GM12878 (cell line): Measurements from ENCODE around the gene NIN. TPM values are rescaled to one million over a fixed set of nuclear protein-coding genes. Genes with fewer than 3 reads are reported as not detected.
"Not testable (repeated sequence)": the region's sequence is repeated elsewhere in the genome, so short reads cannot be mapped to it uniquely, and the experiment has no call there.

Experiments used
- ATAC-seq: fragments of 200-7000 bp; cut with Tn5 transposase; 3 replicates; pipeline ENCODE4 v1.9.1; 2020; ENCODE audit warnings: mild to moderate bottlenecking, moderate library complexity
- BruUV-seq: library from RNA; stranded (reverse); fragments of 400-500 nt; replicated peaks from 2 replicates; lab custom pipeline; 2021; lab: Mats Ljungman, UMichigan
- CTCF ChIA-PET: fragments of 300-600 bp; sonication (Branson Sonifier 250); formaldehyde crosslinking; extraction: SDS; loops from one replicate; lab custom pipeline; 2021; ENCODE audit warnings: inconsistent platforms; lab: Yijun Ruan, JAX
- POLR2A ChIA-PET: fragments of 350-600 bp; formaldehyde crosslinking; extraction: SDS; loops from one replicate; lab custom pipeline; 2021; ENCODE audit warnings: inconsistent platforms; lab: Charles Lee
- RAD21 ChIA-PET: fragments of 300-600 bp; sonication (Branson Sonifier 250); formaldehyde crosslinking; loops from one replicate; lab custom pipeline; 2023; ENCODE audit warnings: antibody characterized with exemption; ENCODE audit not compliant: unreplicated experiment; lab: Charles Lee
- SMC1A ChIA-PET: fragments of 300-600 bp; sonication (Branson Sonifier 250); formaldehyde crosslinking; loops from one replicate; lab custom pipeline; 2023; ENCODE audit not compliant: unreplicated experiment, uncharacterized antibody; lab: Charles Lee
- DNase-seq: peaks from one replicate; pipeline ENCODE4 v3.0.0-alpha.2; 2011; ENCODE audit warnings: low read depth, low spot score
- FAIRE-seq: peaks from 3 replicates; lab custom pipeline; 2011; peaks lifted over from hg19 to GRCh38; lab: Jason Lieb, UNC
- H2AFZ ChIP-seq: 2 replicates; pipeline ENCODE4 v1.6.0; 2011; ENCODE audit warnings: low read depth, low read length, control low read depth; ENCODE audit not compliant: control insufficient read depth
- H3K27ac ChIP-seq: 2 replicates; pipeline ENCODE4 v1.5.1; 2011; ENCODE audit warnings: control low read depth; ENCODE audit not compliant: control insufficient read depth, insufficient read depth
- H3K27me3 ChIP-seq, 2 experiments: replicated peaks in 1 of 2; 2 replicates each; pipeline versions ENCODE4 v1.6.0 to v1.6.1; 2011; ENCODE audit warnings: low read length in 1 of 2; ENCODE audit not compliant: control insufficient read depth in 2 of 2, insufficient read depth in 2 of 2
- H3K36me3 ChIP-seq, 2 experiments: 2 replicates each; pipeline ENCODE4 v1.5.1; 2011; ENCODE audit warnings: low read length in 1 of 2; ENCODE audit not compliant: control insufficient read depth in 2 of 2, insufficient read depth in 2 of 2
- H3K4me1 ChIP-seq: 2 replicates; pipeline ENCODE4 v1.6.1; 2011; ENCODE audit warnings: mild to moderate bottlenecking, low read length, moderate library complexity, mixed read lengths; ENCODE audit not compliant: control insufficient read depth, insufficient read depth
- H3K4me2 ChIP-seq: 2 replicates; pipeline ENCODE4 v1.6.0; 2011; ENCODE audit warnings: control low read depth; ENCODE audit not compliant: control insufficient read depth, insufficient read depth
- H3K4me3 ChIP-seq: fragments of 200-600 bp; sonication (generic); 2 replicates; pipeline ENCODE4 v1.5.1; 2016
- H3K79me2 ChIP-seq: 2 replicates; pipeline ENCODE4 v1.6.0; 2011; ENCODE audit warnings: low read length; ENCODE audit not compliant: control insufficient read depth, insufficient read depth
- H3K9ac ChIP-seq: 2 replicates; pipeline ENCODE4 v1.8.0; 2011; ENCODE audit warnings: low read length, control low read depth, mixed read lengths; ENCODE audit not compliant: control insufficient read depth, insufficient read depth
- H3K9me3 ChIP-seq: replicated peaks from 3 replicates; pipeline ENCODE4 v1.5.1; 2011; ENCODE audit warnings: mild to moderate bottlenecking, low read length; ENCODE audit not compliant: control insufficient read depth, insufficient read depth
- H4K20me1 ChIP-seq: 2 replicates; pipeline ENCODE4 v1.6.0; 2011; ENCODE audit not compliant: control insufficient read depth, insufficient read depth
- ZSCAN29 ChIP-seq: fragments of 450-650 bp; IDR thresholded peaks from 2 replicates; pipeline ENCODE4 v1.6.1; 2017; ENCODE audit warnings: mild to moderate bottlenecking, moderate library complexity
- WGBS: methylation state at CpG from one replicate; pipeline ENCODE4 v1.1.6; 2016; ENCODE audit warnings: low lambda C conversion rate; ENCODE audit not compliant: insufficient replicate concordance, insufficient coverage; ENCODE audit errors: missing lambda C conversion rate; 5-methylcytosine and 5-hydroxymethylcytosine counted together
- in situ Hi-C: fragments of 300-500 bp; cut with MboI; formaldehyde crosslinking; loops from 9 replicates; pipeline ENCODE4 v1.14.3; 2018; ENCODE audit warnings: mixed read lengths
- intact Hi-C: fragments of 100-400 bp; cut with micrococcal nuclease; formaldehyde crosslinking; loops from one replicate; pipeline ENCODE4 v1.14.2; 2022; ENCODE audit not compliant: unreplicated experiment
- polyA plus RNA-seq, 11 experiments: library from polyadenylated mRNA; depleted of rRNA in 4 of 11; unstranded in 6 of 11; stranded (reverse) in 5 of 11; fragments of >200 nt; fragmentation: Nextera tagmentation in 4 of 11; fragmentation: Illumina TruSeq in 1 of 11; extraction: Ambion mirVana in 4 of 11; extraction: Trizol in 1 of 11; gene quantifications; 1 replicate in 1 of 11; 2 replicates in 10 of 11; pipeline versions ENCODE4 v1.2.1 to v1.2.3, GENCODE V29; 2011 to 2016; ENCODE audit warnings: inconsistent platforms in 2 of 11, missing spikeins in 2 of 11, low read depth in 1 of 11
- total RNA-seq, 4 experiments: library from RNA; depleted of rRNA in 3 of 4; stranded (reverse); fragments of >200 nt in 3 of 4; fragmentation: Illumina TruSeq in 1 of 4; extraction: Trizol in 1 of 4; gene quantifications; 2 replicates each; pipeline versions ENCODE4 v1.2.1 to v1.2.3, GENCODE V29; 2013 to 2021

The NIN gene
- total and polyA plus RNA-seq, 10 of the 15 experiments (the other 5 are each of a cell fraction or from before 2014, with no cell fraction given), result 16.2 to 135 (median 70.3) TPM

DNA sequence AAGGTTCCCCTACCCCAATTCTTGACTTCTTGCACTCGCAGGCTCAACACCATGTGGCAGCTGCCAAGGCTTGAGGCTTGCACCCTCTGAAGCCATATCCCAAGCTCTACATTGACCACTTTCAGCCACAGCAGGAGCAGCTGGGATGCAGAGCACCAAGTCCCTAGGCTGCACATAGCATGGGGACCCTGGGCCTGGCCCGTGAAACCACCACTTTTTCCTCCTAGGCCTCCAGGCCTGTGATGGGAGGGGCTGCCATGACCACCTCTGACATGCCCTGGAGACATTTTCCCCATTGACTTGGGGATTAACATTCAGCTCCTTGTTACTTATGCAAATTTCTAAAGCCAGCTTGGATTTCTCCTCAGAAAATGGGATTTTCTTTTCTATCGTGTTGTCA lies 136.7 kb downstream of the NIN start:
- BruUV-seq, DNase-seq, H3K36me3 ChIP-seq, H3K27me3 ChIP-seq, H3K4me2 ChIP-seq, POLR2A ChIA-PET, SMC1A ChIA-PET, ATAC-seq, H3K79me2 ChIP-seq, H2AFZ ChIP-seq, RAD21 ChIA-PET, H3K9ac ChIP-seq, intact Hi-C loops, H4K20me1 ChIP-seq, H3K27ac ChIP-seq, in situ Hi-C loops, H3K4me3 ChIP-seq, H3K4me1 ChIP-seq, CTCF ChIA-PET, FAIRE-seq: not testable (repeated sequence)
- peaks cover 18% of the 10 kb centered on the region for H3K9me3 ChIP-seq
- WGBS, result 75% methylated on average over 3 of the region's 3 CpGs

DNA sequence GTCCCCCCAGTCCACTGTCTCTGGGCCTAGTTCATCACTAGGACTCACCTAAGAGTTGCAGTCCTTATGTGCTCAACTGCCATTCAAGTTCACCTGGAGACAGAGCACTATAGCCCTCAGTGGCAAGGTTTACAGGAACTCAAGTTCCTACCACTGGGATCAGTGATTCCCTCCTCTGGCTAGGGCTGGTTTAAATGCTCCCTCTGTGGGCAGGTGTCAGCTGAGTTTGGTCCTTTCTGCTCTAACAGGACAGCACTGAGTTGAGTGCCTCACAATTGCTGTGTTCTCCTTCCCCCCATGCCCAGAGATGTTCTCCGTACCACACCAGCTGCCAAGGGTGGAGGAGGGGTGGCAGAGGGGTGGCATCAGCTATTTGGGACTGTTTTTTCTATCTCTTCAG lies 142.1 kb downstream of the NIN start:
- ChIA-PET SMC1A (interaction anchor here (0.9 to 1.0 kb wide), 3 partner anchors 10 to 88 kb away, joined by 3 to 4 read pairs (median 3); no protein-coding TSS in a partner anchor), CTCF (interaction anchor here (1.6 kb wide), 1 partner anchor 75 kb away, joined by 4 read pairs; no protein-coding TSS in a partner anchor), RAD21 (interaction anchor here (0.8 kb wide), 1 partner anchor 92 kb away, joined by 4 read pairs; no protein-coding TSS in a partner anchor), POLR2A (no interaction called here)
- in situ Hi-C loops, result no loop called here
- intact Hi-C loops, result no loop called here
- no peak overlapping the region for H3K27ac ChIP-seq
- no peak overlapping the region for H3K4me2 ChIP-seq
- H3K27me3 ChIP-seq, result no peaks in the 10 kb centered on the region
- H3K4me3 ChIP-seq, result no peak overlapping the region
- H3K9me3 ChIP-seq, result peaks cover 3% of the 10 kb centered on the region; the same call in 2 of the 3 replicates
- no peaks in the 10 kb centered on the region for H3K4me1 ChIP-seq
- BruUV-seq, result no TSS peak
- DNase-seq, result no peak
- H3K9ac ChIP-seq, result no peak overlapping the region
- no peak for FAIRE-seq
- H3K79me2 ChIP-seq, result no peaks in the 10 kb centered on the region
- no peaks in the 10 kb centered on the region for H3K36me3 ChIP-seq
- H4K20me1 ChIP-seq, result no peaks in the 10 kb centered on the region
- no peak for TF ChIP-seq ZSCAN29
- no peak overlapping the region for H2AFZ ChIP-seq
- WGBS, result 86% methylated on average over 1 of the region's 1 CpG
- ATAC-seq, result no peak
